NCI-H460 (cell line): ENCODE measurements around the gene KCNK5. TPM values are rescaled to one million over a fixed set of nuclear protein-coding genes. Genes with fewer than 3 reads are reported as not detected.

Experiments used
- DNase-seq: peaks from one replicate; pipeline ENCODE4 v3.0.0-alpha.2; 2016; ENCODE audit warnings: low read depth; ENCODE audit errors: extremely low read depth
- total RNA-seq: library from RNA; depleted of rRNA; stranded (reverse); fragments of >200 nt; shearing (Covaris generic); gene quantifications from 2 replicates; pipeline ENCODE4 v1.2.3, GENCODE V29; 2014

The KCNK5 gene
- total RNA-seq, 1 experiment from 2014 or later, result 0.74 TPM

- no peak for DNase-seq
Observed at GRCh38 chr6:39178804-39179203, 50.5 kb downstream of the KCNK5 start.

DNA sequence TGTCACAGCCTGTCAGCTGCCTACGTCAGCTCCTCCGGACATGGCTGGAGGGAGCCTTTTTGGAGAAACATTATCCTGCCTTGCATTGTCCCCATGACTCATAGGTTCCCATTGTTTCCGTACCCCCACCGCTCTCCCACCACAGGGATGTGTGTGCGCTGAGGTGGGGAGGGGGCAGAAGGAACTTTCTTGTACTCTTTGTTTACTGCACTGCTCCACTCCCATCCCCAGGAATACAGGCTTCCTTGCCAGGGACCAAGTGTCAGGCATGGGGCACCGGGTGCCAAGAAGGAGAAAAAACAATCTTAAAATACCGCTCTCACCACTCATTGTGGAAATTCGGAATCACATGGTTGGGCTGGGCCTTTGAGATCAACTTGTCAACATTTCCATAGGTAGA is 51.0 kb downstream of the KCNK5 start:
- no peak for DNase-seq

- no peak for DNase-seq
Observed at GRCh38 chr6:39177130-39177529, 52.1 kb downstream of the KCNK5 start.

DNA sequence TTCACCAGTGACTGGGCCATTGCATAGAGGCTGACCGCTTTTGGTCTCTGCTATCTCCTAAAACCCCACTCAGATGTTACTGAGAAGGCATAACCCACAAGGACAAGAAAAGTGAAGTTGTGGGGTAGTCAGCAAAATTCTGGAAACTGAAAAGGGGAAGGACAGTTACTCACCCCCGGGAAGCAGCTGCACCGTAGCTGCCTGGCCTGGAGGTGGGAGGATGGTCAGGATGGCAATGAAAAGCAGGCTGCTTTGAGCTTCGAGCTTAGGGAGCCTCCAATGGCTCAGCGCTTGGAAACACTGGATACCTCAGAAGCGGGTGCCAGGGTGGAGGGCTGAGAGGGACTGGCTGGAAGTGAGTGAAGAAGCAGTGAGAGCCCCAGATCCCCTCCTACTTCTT is 56.0 kb downstream of the KCNK5 start:
- DNase-seq, result no peak

GRCh38 chr6:39172377-39172757 is 56.9 kb downstream of the KCNK5 start:
- DNase-seq, result no peak

- no peak for DNase-seq
Observed at GRCh38 chr6:39171489-39172376, 57.5 kb downstream of the KCNK5 start.

DNA sequence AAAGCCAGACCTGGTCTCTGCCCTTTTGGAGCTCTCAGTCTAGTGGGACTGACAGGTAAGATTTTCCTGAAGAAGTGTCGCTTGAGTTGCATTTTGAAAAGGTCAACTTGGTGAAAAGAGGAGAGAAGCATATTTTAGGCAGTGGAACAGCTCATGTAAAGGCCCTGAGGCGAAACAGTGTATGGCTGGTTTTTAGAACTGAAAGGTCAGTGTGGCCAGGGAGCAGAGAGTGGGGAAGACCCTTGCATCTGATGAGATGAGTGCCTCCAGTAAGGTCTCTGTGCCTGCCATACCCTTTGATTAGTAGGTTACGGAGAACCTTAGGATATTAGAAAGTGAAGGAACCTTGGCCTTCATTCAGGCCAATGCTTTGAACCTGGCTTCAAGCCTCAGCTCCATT is 58.4 kb downstream of the KCNK5 start:
- no peak for DNase-seq

- DNase-seq, result no peak
Observed at GRCh38 chr6:39170389-39170788, 58.9 kb downstream of the KCNK5 start.

DNA sequence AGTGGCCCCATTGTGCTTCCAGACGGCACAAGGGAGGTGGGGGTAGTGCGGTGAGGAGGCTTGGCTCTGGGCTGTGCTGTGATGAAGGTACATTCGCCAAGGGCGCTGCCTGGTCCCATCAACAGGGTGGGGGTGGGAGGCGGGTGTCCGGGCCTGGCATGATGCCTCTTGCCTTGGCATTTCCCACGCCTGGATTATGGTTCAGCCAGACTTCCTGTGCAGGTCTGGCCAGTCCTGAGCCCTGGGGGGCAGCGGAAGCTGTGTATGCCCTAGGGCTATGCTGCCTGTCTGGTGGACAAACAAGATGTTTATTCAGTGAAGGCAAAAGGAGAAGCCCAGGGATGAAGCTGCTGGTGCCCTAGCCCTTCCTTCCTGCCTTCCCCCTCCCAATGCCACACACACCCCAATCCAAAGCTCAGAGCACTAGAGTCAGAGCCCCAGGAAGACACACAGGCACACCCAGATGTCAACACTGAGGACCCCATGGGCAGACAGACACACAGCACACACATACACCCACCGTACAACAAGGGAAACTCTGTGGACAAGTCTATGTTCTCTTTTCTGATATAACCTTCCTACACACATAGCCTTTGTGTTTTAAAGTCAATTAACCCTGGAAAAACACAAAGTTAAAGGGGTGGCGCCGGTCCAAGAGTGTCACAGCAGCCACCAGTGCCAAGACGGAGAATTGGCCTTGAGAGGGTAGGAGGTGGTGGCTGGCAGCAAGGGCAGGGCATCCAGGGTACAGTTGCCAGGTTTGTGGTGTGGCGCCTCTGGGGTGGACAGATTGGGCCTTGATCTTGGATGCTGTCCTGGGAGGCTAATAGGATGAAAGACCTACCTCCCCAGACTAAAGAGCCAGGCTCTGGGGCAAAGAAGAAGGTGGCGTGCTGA is 59.6 kb downstream of the KCNK5 start:
- no peak for DNase-seq

DNA sequence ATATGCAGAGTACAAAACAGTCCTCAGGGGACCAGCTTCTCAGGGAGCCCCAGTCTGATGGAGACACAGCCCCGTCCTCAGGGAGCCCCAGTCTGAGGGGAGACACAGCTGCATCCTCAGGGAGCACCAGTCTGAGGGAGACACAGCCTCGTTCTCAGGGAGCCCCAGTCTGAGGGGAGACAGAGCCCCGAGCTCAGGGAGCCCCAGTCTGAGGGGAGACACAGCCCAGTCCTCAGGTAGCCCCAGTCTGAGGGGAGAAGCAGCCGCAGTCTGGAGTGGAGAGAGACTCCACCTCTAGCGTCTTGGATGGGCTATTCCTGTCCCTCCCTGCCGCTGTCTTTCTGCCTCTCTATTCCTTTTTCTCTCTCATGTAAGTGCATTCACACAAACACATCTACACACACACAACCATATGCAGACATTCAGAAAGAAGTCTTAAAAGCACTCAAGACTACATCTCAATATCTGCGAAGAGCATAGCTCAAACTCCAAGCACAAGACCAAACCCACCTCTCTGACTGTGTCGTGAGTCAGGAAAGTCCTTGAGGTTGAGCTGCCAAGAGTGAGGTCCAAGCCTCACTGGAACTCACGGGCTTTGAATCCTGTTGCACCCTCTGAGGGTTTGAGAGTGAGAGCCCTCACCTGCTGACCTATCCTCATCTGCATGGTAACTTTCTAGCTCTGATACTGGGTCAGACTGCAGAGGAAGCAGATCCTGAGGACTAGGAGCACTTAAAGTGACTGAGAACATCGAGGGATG is 61.2 kb downstream of the KCNK5 start:
- no peak for DNase-seq

- DNase-seq, result no peak
Observed at GRCh38 chr6:39167321-39167720, 62.0 kb downstream of the KCNK5 start.

DNA sequence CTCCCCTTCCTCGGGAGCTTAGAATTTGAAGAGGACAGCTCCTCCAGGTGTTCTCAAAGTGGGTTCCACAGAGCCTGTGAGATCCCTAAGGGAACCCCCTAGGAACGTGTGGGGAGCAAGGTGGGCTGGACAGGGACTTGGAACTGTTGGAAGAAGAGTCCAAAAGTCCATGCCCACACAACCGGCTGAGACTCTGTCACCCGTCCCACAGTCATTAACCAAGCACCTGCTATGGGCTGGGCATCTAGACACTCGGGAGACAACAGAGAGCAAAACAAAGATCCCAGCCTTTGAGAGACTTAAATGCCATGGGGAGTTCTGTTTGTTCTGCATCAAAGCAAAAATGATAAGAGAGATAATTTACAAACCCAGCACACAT is 62.4 kb downstream of the KCNK5 start:
- DNase-seq, result no peak

- peak; percentile 50 for DNase-seq
Observed at GRCh38 chr6:39166189-39166911, 62.9 kb downstream of the KCNK5 start.

GRCh38 chr6:39157511-39157910 is 71.8 kb downstream of the KCNK5 start:
- no peak for DNase-seq

DNA sequence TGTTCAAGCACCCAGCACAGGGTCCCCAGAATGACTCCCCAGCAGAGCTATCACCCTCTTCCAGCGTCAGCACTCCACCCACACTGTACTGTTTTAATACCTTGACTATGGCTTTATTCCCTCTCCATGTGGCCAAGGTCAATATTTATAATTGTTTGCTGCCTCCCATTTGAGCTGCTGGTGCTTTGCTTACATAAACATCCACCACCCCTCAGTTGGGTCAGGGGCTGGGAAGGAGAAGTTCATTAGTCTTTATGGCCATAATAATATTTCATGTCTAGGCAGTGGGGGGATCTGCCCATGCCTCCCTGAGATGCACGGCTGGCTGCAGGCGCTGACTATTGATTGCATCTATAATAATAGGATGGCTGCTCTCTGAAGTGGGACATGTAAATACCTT is 72.5 kb downstream of the KCNK5 start:
- DNase-seq, result no peak

- DNase-seq, result no peak
Observed at GRCh38 chr6:39154705-39155104, 74.6 kb downstream of the KCNK5 start.

GRCh38 chr6:39153766-39154397 is 75.4 kb downstream of the KCNK5 start:
- no peak for DNase-seq

- DNase-seq, result no peak
Observed at GRCh38 chr6:39152262-39152661, 77.0 kb downstream of the KCNK5 start.

DNA sequence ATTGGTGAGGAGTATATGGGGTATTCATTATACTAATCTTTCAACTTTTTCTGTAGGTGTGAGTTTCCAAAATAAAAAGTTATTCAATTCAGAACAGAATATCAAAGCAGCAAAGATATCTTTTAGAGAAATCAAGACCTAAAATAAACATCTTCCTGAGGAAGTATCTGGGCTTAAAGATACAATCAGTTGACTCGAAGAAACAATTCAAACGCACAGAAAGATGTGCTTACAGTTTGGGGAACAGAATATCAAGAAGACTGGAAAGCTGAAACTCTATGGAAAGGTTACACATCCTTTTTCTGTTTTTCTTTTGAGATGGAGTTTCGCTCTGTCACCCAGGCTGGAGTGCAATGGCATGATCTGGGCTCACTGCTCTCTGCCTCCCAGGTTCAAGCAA is 78.1 kb downstream of the KCNK5 start:
- no peak for DNase-seq
